ENCODE results near the gene POLD3. TPM values are rescaled to one million over a fixed set of nuclear protein-coding genes. Genes with fewer than 3 reads are reported as not detected.

The POLD3 gene
- total and polyA plus RNA-seq, 10 of the 15 experiments (the other 5 are each of a cell fraction or from before 2014, with no cell fraction given): 23.8 to 63.7 (median 38.7) TPM

DNA sequence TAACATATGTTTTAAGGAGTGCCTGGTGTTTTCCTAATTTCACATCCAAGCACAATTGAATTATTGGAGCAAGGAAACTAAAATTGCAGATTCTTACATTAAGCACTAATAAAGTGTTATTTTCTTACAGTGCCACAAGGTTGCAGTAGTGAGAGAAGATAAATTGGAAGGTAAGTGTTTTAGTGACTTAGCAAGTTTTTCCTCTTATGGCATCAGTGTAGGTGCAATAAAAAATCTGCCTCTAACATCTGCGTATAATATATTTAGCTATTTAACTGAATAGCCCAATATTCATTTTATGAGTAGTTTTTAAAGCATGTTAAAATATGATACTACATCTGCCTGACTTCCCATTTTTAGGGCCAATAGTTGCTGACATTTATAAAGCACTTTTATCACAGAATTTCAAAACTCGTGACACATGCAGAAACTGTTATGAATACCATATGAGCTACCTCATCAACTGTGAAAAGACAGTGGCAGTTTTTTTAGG lies 19.0 kb downstream of the POLD3 start (continued):
- TF ChIP-seq RAD21 (IDR thresholded peaks at IDR 0.05; ENCODE audit: insufficient read depth, low read depth, low read length): 0 out of 2 replicates have a peak, but pooled peaks have one; percentile 28
- TF ChIP-seq, protein P1, sequence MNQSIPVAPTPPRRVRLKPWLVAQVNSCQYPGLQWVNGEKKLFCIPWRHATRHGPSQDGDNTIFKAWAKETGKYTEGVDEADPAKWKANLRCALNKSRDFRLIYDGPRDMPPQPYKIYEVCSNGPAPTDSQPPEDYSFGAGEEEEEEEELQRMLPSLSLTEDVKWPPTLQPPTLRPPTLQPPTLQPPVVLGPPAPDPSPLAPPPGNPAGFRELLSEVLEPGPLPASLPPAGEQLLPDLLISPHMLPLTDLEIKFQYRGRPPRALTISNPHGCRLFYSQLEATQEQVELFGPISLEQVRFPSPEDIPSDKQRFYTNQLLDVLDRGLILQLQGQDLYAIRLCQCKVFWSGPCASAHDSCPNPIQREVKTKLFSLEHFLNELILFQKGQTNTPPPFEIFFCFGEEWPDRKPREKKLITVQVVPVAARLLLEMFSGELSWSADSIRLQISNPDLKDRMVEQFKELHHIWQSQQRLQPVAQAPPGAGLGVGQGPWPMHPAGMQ (IDR thresholded peaks at IDR 0.05; ENCODE audit: borderline replicate concordance): no peak
- TF ChIP-seq HCFC1 (IDR thresholded peaks at IDR 0.05; ENCODE audit: low read length): no peak
- no peak for TF ChIP-seq KDM1A (IDR thresholded peaks at IDR 0.05; ENCODE audit: borderline replicate concordance)
- no peak for TF ChIP-seq SMAD1 (IDR thresholded peaks at IDR 0.05; ENCODE audit: low read depth, partially characterized antibody)
- TF ChIP-seq, protein P2, sequence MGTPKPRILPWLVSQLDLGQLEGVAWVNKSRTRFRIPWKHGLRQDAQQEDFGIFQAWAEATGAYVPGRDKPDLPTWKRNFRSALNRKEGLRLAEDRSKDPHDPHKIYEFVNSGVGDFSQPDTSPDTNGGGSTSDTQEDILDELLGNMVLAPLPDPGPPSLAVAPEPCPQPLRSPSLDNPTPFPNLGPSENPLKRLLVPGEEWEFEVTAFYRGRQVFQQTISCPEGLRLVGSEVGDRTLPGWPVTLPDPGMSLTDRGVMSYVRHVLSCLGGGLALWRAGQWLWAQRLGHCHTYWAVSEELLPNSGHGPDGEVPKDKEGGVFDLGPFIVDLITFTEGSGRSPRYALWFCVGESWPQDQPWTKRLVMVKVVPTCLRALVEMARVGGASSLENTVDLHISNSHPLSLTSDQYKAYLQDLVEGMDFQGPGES (IDR thresholded peaks at IDR 0.05): no peak

DNA sequence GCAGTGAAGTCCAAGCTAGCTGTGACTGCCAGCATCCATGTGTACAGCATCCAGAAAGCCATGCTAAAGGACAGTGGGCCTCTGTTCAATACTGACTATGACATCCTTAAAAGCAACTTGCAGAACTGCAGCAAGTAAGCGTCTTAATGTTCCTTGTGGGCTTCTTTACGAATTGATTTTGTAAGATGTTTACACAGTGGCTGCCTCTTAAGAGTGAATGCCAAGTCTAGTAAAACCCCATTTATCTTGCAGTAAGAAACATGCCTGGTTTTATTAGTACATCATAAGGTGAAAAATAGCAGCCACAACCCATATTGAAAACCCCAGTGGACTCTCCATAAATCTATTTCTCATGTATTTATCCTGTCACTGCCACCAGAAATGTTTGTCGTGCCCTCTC lies 20.5 kb downstream of the POLD3 start:
- Histone ChIP-seq H4K20me1 (ENCODE audit: control insufficient read depth, insufficient read depth) (no peaks in the 10 kb centered on the region), H3K4me2 (ENCODE audit: control insufficient read depth, insufficient read depth) (no peak overlapping the region), H3K79me2 (ENCODE audit: control insufficient read depth, insufficient read depth, low read length) (no peaks in the 10 kb centered on the region), H3K4me1 (ENCODE audit: control insufficient read depth, insufficient read depth, low read length) (no peaks in the 10 kb centered on the region), H2AFZ (ENCODE audit: control insufficient read depth, low read depth, low read length) (no peak overlapping the region), H3K4me3 (no peak overlapping the region), H3K9me3 (replicated peaks; ENCODE audit: control insufficient read depth, insufficient read depth, low read length) (no peaks in the 10 kb centered on the region), H3K27ac (ENCODE audit: control insufficient read depth, insufficient read depth) (no peak overlapping the region), H3K27me3 (replicated peaks in 1 of 2; ENCODE audit: control insufficient read depth in 2 of 2, insufficient read depth in 2 of 2, low read length in 1 of 2) (no peaks in the 10 kb centered on the region), H3K36me3 (ENCODE audit: control insufficient read depth in 2 of 2, insufficient read depth in 2 of 2, low read length in 1 of 2) (peaks cover 7 to 13% of the 10 kb centered on the region in 2 experiments), H3K9ac (ENCODE audit: control insufficient read depth, insufficient read depth, low read length) (no peak overlapping the region)
- ChIA-PET CTCF (interaction anchor here (2.0 kb wide), 1 partner anchor 113 kb away, joined by 6 read pairs; no protein-coding TSS in a partner anchor), RAD21 (ENCODE audit: unreplicated experiment) (no interaction called here), SMC1A (ENCODE audit: uncharacterized antibody, unreplicated experiment) (no interaction called here), POLR2A (no interaction called here)
- BruUV-seq (replicated peaks): no TSS peak
- no peak for FAIRE-seq
- DNase-seq (ENCODE audit: low read depth, low spot score): no peak
- in situ Hi-C loops (cut with MboI) (no loop called here), intact Hi-C loops (cut with micrococcal nuclease; ENCODE audit: unreplicated experiment) (no loop called here)
- WGBS (ENCODE audit: insufficient coverage, insufficient replicate concordance, low lambda C conversion rate, missing lambda C conversion rate): 100% methylated on average over 3 of the region's 3 CpGs
- no peak for ATAC-seq
- no peak for TF ChIP-seq MEF2A (IDR thresholded peaks at IDR 0.05; ENCODE audit: insufficient read depth, low read depth, low read length)
- TF ChIP-seq, protein P3, sequence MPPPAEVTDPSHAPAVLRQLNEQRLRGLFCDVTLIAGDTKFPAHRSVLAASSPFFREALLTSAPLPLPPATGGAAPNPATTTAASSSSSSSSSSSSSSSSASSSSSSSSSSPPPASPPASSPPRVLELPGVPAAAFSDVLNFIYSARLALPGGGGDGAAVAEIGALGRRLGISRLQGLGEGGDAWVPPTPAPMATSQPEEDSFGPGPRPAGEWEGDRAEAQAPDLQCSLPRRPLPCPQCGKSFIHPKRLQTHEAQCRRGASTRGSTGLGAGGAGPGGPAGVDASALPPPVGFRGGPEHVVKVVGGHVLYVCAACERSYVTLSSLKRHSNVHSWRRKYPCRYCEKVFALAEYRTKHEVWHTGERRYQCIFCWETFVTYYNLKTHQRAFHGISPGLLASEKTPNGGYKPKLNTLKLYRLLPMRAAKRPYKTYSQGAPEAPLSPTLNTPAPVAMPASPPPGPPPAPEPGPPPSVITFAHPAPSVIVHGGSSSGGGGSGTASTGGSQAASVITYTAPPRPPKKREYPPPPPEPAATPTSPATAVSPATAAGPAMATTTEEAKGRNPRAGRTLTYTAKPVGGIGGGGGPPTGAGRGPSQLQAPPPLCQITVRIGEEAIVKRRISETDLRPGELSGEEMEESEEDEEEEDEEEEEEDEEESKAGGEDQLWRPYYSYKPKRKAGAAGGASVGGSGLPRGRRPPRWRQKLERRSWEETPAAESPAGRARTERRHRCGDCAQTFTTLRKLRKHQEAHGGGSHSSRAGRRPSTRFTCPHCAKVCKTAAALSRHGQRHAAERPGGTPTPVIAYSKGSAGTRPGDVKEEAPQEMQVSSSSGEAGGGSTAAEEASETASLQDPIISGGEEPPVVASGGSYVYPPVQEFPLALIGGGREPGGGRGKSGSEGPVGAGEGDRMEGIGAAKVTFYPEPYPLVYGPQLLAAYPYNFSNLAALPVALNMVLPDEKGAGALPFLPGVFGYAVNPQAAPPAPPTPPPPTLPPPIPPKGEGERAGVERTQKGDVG (CRISPR knock-in tag; IDR thresholded peaks at IDR 0.05): no peak
- no peak for TF ChIP-seq FOXM1 (IDR thresholded peaks at IDR 0.05; ENCODE audit: low read depth, low read length)
- no peak for TF ChIP-seq KDM1A (IDR thresholded peaks at IDR 0.05; ENCODE audit: borderline replicate concordance)
- no peak for TF ChIP-seq MTA2 (IDR thresholded peaks at IDR 0.05; ENCODE audit: low read depth)
- TF ChIP-seq ZNF622 (IDR thresholded peaks at IDR 0.05): no peak
- no peak for TF ChIP-seq PAX8 (IDR thresholded peaks at IDR 0.05)
- TF ChIP-seq MYB (IDR thresholded peaks at IDR 0.05; ENCODE audit: borderline replicate concordance, low read depth, low read length): no peak
- no peak for TF ChIP-seq TCF3 (IDR thresholded peaks at IDR 0.05; ENCODE audit: borderline replicate concordance, insufficient read depth, low read depth, low read length)
- TF ChIP-seq TCF7 (IDR thresholded peaks at IDR 0.05; ENCODE audit: borderline replicate concordance): no peak
- TF ChIP-seq CBX5 (IDR thresholded peaks at IDR 0.05; ENCODE audit: low read depth): no peak
- TF ChIP-seq, protein P4, sequence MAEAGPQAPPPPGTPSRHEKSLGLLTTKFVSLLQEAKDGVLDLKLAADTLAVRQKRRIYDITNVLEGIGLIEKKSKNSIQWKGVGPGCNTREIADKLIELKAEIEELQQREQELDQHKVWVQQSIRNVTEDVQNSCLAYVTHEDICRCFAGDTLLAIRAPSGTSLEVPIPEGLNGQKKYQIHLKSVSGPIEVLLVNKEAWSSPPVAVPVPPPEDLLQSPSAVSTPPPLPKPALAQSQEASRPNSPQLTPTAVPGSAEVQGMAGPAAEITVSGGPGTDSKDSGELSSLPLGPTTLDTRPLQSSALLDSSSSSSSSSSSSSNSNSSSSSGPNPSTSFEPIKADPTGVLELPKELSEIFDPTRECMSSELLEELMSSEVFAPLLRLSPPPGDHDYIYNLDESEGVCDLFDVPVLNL (IDR thresholded peaks at IDR 0.05; ENCODE audit: low read depth, low read length): no peak
- no peak for TF ChIP-seq WRNIP1 (IDR thresholded peaks at IDR 0.05; ENCODE audit: borderline replicate concordance, low read depth, low read length)
